GM13977 (cell line): ENCODE data around the gene CACNA2D4.

Experiments used
- DNase-seq: peaks from one replicate; pipeline ENCODE4 v3.0.0; 2012; ENCODE audit warnings: low spot score
- CTCF ChIP-seq: IDR thresholded peaks from 2 replicates; pipeline ENCODE4 v1.5.1; 2012; ENCODE audit warnings: mild to moderate bottlenecking, control low read depth; ENCODE audit not compliant: insufficient read depth; ENCODE audit errors: extremely low read depth, missing control alignments
- in situ Hi-C: fragments of 300-500 bp; cut with MboI; formaldehyde crosslinking; loops from one replicate; pipeline ENCODE4 v1.12.0; 2022; ENCODE audit warnings: low sequenced_read_pairs, low pct_unique_long_range_greater_than_20kb, mixed read lengths, inconsistent platforms; ENCODE audit not compliant: unreplicated experiment

Gene CACNA2D4

GRCh38 chr12:1836854-1837421 lies 81.5 kb downstream of the CACNA2D4 start:
- DNase-seq: no peak
- in situ Hi-C loops: no loop called here
- no peak for TF ChIP-seq CTCF

GRCh38 chr12:1836241-1836803 lies 82.1 kb downstream of the CACNA2D4 start:
- DNase-seq: no peak
- in situ Hi-C loops: no loop called here

GRCh38 chr12:1835211-1836131 lies 83.0 kb downstream of the CACNA2D4 start:
- no peak for TF ChIP-seq CTCF
- in situ Hi-C loops: no loop called here
- no peak for DNase-seq

More at GRCh38 chr12:1836241-1836803, 82.1 kb downstream of the CACNA2D4 start:
- TF ChIP-seq CTCF: no peak

GRCh38 chr12:1834186-1834925 lies 84.1 kb downstream of the CACNA2D4 start:
- no peak for DNase-seq
- in situ Hi-C loops: no loop called here

DNA sequence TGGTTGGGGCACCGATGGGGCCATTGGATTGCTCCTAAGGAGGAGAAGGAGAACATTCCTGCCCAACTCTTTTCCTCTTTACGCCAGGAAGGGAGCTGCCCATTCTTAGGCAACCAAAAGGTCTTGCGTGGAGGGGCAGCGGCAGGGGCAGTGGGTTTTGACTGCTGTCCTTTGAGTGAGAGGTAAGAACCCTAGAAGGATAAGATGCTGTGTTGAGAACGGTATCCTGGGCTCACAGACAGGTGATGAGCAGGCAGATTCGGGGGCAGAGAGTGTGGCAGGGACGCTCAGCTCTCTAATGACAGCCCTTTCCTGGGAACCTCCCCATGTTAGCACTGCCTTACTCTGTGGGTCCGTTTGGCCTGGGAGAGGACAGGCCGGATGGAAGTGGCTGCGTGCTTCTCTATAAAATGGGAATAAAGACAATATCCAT lies 84.8 kb downstream of the CACNA2D4 start:
- DNase-seq: no peak
- TF ChIP-seq CTCF: no peak
- in situ Hi-C loops: no loop called here

More at GRCh38 chr12:1834186-1834925, 84.1 kb downstream of the CACNA2D4 start:
- no peak for TF ChIP-seq CTCF
